Measurements from ENCODE around the gene CZIB. TPM values are rescaled to one million over a fixed set of nuclear protein-coding genes. Genes with fewer than 3 reads are reported as not detected.

Gene CZIB
- total and polyA plus RNA-seq, 2 of the 8 experiments (the other 6 are each of a cell fraction or from before 2014, with no cell fraction given), result 46.5 to 48.0 TPM

DNA sequence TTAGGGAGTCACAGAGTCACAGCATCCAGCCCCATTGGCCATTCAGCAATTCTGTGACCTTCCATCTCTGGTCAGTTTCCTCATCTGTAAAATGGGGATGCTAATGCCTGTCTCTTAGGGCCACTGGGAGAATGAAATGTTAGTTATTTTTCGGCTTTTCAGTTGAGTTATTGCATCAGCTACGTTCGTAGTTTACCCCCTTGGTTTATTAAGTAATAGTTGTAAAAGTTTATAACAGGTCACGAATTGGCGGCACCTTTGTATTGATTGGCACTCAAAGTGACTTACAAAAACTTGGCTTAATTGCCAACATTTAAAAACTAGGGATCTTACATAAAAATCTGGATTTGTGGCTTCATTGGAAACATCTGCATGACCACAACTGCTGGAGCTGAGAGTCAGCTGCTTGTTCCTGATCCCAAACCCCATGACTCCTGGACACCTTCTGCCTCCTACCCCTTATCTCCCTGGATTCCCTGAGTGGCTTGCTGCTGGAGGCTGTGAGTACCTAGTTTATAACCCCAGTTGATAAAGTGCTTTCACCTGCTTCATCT lies 54.9 kb downstream of the CZIB start:
- Histone ChIP-seq H3K4me2 (ENCODE audit: insufficient read depth in 1 of 2, low read depth in 2 of 2, low read length in 2 of 2) (no peak overlapping the region), H2BK15ac (ENCODE audit: low read length) (no peak overlapping the region), H3K79me1 (ENCODE audit: low read depth, low read length) (no peaks in the 10 kb centered on the region), H2AK5ac (ENCODE audit: low read depth, low read length) (no peak overlapping the region), H3K14ac (ENCODE audit: insufficient read length) (no peak overlapping the region), H2BK12ac (ENCODE audit: low read depth, low read length) (no peak overlapping the region), H2BK5ac (ENCODE audit: low read depth, low read length) (no peak overlapping the region), H3K4ac (replicated peaks; ENCODE audit: insufficient read length, low read depth, low read length) (no peak overlapping the region), H3K23ac (ENCODE audit: insufficient read length) (no peak overlapping the region), H3K36me3 (ENCODE audit: control insufficient read depth in 2 of 4, insufficient read depth in 4 of 4, low read length in 3 of 4) (no peaks in the 10 kb centered on the region), H4K20me1 (replicated peaks in 1 of 2; ENCODE audit: control insufficient read depth in 1 of 2, insufficient read depth in 2 of 2, low read length in 2 of 2) (no peaks in the 10 kb centered on the region), H3K56ac (replicated peaks; ENCODE audit: insufficient read length, low read depth, low read length) (no peak overlapping the region), H3K27ac (ENCODE audit: low read depth, low read length) (no peak overlapping the region), H4K5ac (ENCODE audit: insufficient read length, low read depth, low read length) (no peak overlapping the region), H4K91ac (replicated peaks; ENCODE audit: insufficient read length, low read length) (no peak overlapping the region), H3K4me3 (ENCODE audit: extremely low read depth in 1 of 4, insufficient read depth in 2 of 4, low read depth in 3 of 4, low read length in 4 of 4) (no peak overlapping the region), H2BK20ac (ENCODE audit: low read length) (no peak overlapping the region), H3K79me2 (ENCODE audit: control insufficient read depth in 1 of 2, insufficient read depth in 2 of 2, low read length in 2 of 2) (no peaks in the 10 kb centered on the region), H3K27me3 (replicated peaks in 1 of 4; ENCODE audit: control insufficient read depth in 3 of 4, extremely low read depth in 1 of 4, insufficient read depth in 3 of 4, low read length in 3 of 4) (no peaks in the 10 kb centered on the region), H2BK120ac (replicated peaks; ENCODE audit: low read depth, low read length) (no peak overlapping the region), H3K9me3 (ENCODE audit: insufficient read depth in 2 of 2, low read depth in 1 of 2, low read length in 1 of 2) (no peaks in the 10 kb centered on the region), H4K8ac (ENCODE audit: extremely low read depth, insufficient read depth, low read length) (no peak overlapping the region), H3K18ac (ENCODE audit: extremely low read depth, low read length) (no peak overlapping the region), H3K23me2 (ENCODE audit: low read depth, low read length) (no peaks in the 10 kb centered on the region), H3K9ac (replicated peaks in 1 of 4; ENCODE audit: extremely low read depth in 1 of 4, low read depth in 3 of 4, low read length in 3 of 4) (no peak overlapping the region), H2AFZ (ENCODE audit: low read length) (no peak overlapping the region), H3K4me1 (replicated peaks in 1 of 4; ENCODE audit: control insufficient read depth in 3 of 4, insufficient read depth in 4 of 4, low read length in 3 of 4) (peaks cover 0 to 12% (median 6%) of the 10 kb centered on the region in 4 experiments; a peak in 3 of 7 replicates)
- 88% methylated on average over 5 of the region's 5 CpGs; no CpG with 5 or more reads in 1 of the 2 experiments for WGBS, 2 experiments (ENCODE audit: extremely low coverage in 1 of 2, insufficient coverage in 1 of 2, insufficient read length in 1 of 2, insufficient replicate concordance in 2 of 2, low coverage in 1 of 2, low lambda C conversion rate in 2 of 2, missing lambda C conversion rate in 1 of 2)
- POLR2A ChIA-PET (ENCODE audit: partially characterized antibody), result no interaction called here
- DNase-seq (ENCODE audit: low read depth in 1 of 2, low spot score in 2 of 2) (no peak), FAIRE-seq (no peak)
- CTCF ChIA-PET (ENCODE audit: partially characterized antibody), result interaction anchor here (1.1 to 3.1 kb wide), 6 partner anchors 8 to 54 kb away, joined by 3 to 14 read pairs (median 6); no protein-coding TSS in a partner anchor
- TF ChIP-seq KDM1A (IDR thresholded peaks at IDR 0.05; ENCODE audit: borderline replicate concordance, low read length), result peak; percentile 75; the same call in 1 of the 2 replicates
- TF ChIP-seq HDAC2 (IDR thresholded peaks at IDR 0.05; ENCODE audit: borderline replicate concordance in 1 of 2, low read depth in 2 of 2, low read length in 2 of 2), result no peak

Other genes with a start within 250 kb of the CZIB start
- 0.11 and 0.17 TPM in 2 replicates for gene PODN, start 158.4 kb downstream of the CZIB start, total RNA-seq (2021; fragmentation: NEBNext Ultra II Directional; extraction: Animal tissue kit (Norgen Biotek cat#: 25700))
- 0.17 and 0.63 TPM in 2 replicates for gene PODN, start 158.4 kb downstream of the CZIB start, polyA plus RNA-seq (2011; rRNA removed)
- not detected in 2 replicates for gene SLC1A7, start 78.0 kb downstream of the CZIB start, total RNA-seq (2021; fragmentation: NEBNext Ultra II Directional; extraction: Animal tissue kit (Norgen Biotek cat#: 25700))
- 0.03 TPM in 1 of 2 replicates, not detected in the other for gene SLC1A7, start 78.0 kb downstream of the CZIB start, polyA plus RNA-seq (2011; rRNA removed)
- gene CPT2, start 23.8 kb downstream of the CZIB start, total RNA-seq (2021; fragmentation: NEBNext Ultra II Directional; extraction: Animal tissue kit (Norgen Biotek cat#: 25700)), result 21.6 and 23.9 TPM in 2 replicates
- 25.5 and 29.9 TPM in 2 replicates for gene CPT2, start 23.8 kb downstream of the CZIB start, polyA plus RNA-seq (2011; rRNA removed)
- gene MAGOH, start 17.9 kb upstream of the CZIB start, total RNA-seq (2021; fragmentation: NEBNext Ultra II Directional; extraction: Animal tissue kit (Norgen Biotek cat#: 25700)), result 74.3 and 74.5 TPM in 2 replicates
- gene MAGOH, start 17.9 kb upstream of the CZIB start, polyA plus RNA-seq (2011; rRNA removed), result 18.5 and 46.9 TPM in 2 replicates
- 66.4 and 68.1 TPM in 2 replicates for gene LRP8, start 107.4 kb upstream of the CZIB start, total RNA-seq (2021; fragmentation: NEBNext Ultra II Directional; extraction: Animal tissue kit (Norgen Biotek cat#: 25700))
- gene LRP8, start 107.4 kb upstream of the CZIB start, polyA plus RNA-seq (2011; rRNA removed), result 63.2 and 74.6 TPM in 2 replicates
- gene DMRTB1, start 238.8 kb upstream of the CZIB start, total RNA-seq (2021; fragmentation: NEBNext Ultra II Directional; extraction: Animal tissue kit (Norgen Biotek cat#: 25700)), result 0.17 and 0.35 TPM in 2 replicates
- gene DMRTB1, start 238.8 kb upstream of the CZIB start, polyA plus RNA-seq (2011; rRNA removed), result 0.06 and 0.22 TPM in 2 replicates